PC-9 (cell line): ENCODE data around the gene WNK1. TPM values are rescaled to one million over a fixed set of nuclear protein-coding genes. Genes with fewer than 3 reads are reported as not detected.

Experiments
- BruUV-seq: library from RNA; stranded (reverse); fragments of 400-500 nt; replicated peaks from 2 replicates; lab custom pipeline; 2021; lab: Mats Ljungman, UMichigan
- CTCF ChIA-PET: fragments of 300-600 bp; sonication (Branson Sonifier 250); formaldehyde crosslinking; loops from one replicate; lab custom pipeline; 2022; ENCODE audit warnings: antibody characterized with exemption; lab: Charles Lee
- POLR2A ChIA-PET: fragments of 300-600 bp; sonication (Branson Sonifier 250); formaldehyde crosslinking; loops from one replicate; lab custom pipeline; 2022; ENCODE audit warnings: antibody characterized with exemption; ENCODE audit not compliant: unreplicated experiment; lab: Charles Lee
- DNase-seq, 2 experiments: peaks; one replicate each; pipeline versions ENCODE4 v3.0.0 to v3.0.0-alpha.2; 2015 to 2022; ENCODE audit warnings: mixed read lengths in 1 of 2
- H2AFZ ChIP-seq: fragments of 200-600 bp; sonication (generic); 2 replicates; pipeline ENCODE4 v1.8.1; 2017; ENCODE audit warnings: antibody characterized with exemption
- H3F3A ChIP-seq: fragments of 200-600 bp; sonication (generic); 2 replicates; pipeline ENCODE4 v1.8.1; 2017; ENCODE audit warnings: antibody characterized with exemption, mild to moderate bottlenecking, low read depth; ENCODE audit not compliant: insufficient read depth
- H3K27ac ChIP-seq: fragments of 200-600 bp; sonication (generic); 2 replicates; pipeline ENCODE4 v1.6.1; 2016; ENCODE audit warnings: mixed run types
- H3K27me3 ChIP-seq: fragments of 200-600 bp; sonication (generic); 2 replicates; pipeline ENCODE4 v1.6.1; 2016; ENCODE audit warnings: low read depth, mixed run types; ENCODE audit not compliant: insufficient read depth
- H3K36me3 ChIP-seq: fragments of 200-600 bp; sonication (generic); 2 replicates; pipeline ENCODE4 v1.6.1; 2016; ENCODE audit warnings: low read depth, mixed run types
- H3K4me1 ChIP-seq: fragments of 200-600 bp; sonication (generic); replicated peaks from 2 replicates; pipeline ENCODE4 v1.6.1; 2016; ENCODE audit warnings: mixed run types; ENCODE audit not compliant: insufficient read depth
- H3K4me2 ChIP-seq: fragments of 200-600 bp; sonication (generic); 2 replicates; pipeline ENCODE4 v1.6.1; 2017; ENCODE audit warnings: mixed run types
- H3K4me3 ChIP-seq: fragments of 200-600 bp; sonication (generic); 2 replicates; pipeline ENCODE4 v1.6.1; 2016; ENCODE audit warnings: mixed run types
- H3K79me2 ChIP-seq: fragments of 200-600 bp; sonication (generic); 2 replicates; pipeline ENCODE4 v1.6.1; 2017; ENCODE audit warnings: low read depth, mixed run types
- H3K9me2 ChIP-seq: fragments of 200-600 bp; sonication (generic); 2 replicates; pipeline ENCODE4 v1.8.1; 2017; ENCODE audit warnings: mild to moderate bottlenecking; ENCODE audit not compliant: insufficient read depth
- H3K9me3 ChIP-seq: fragments of 200-600 bp; sonication (generic); 2 replicates; pipeline ENCODE4 v1.8.1; 2016; ENCODE audit warnings: low read depth; ENCODE audit not compliant: insufficient read depth
- H4K20me1 ChIP-seq: fragments of 200-600 bp; sonication (generic); 2 replicates; pipeline ENCODE4 v1.8.1; 2017; ENCODE audit not compliant: insufficient read depth
- EZH2 ChIP-seq: fragments of 200-600 bp; sonication (generic); IDR thresholded peaks from 2 replicates; pipeline ENCODE4 v1.8.0; 2017; ENCODE audit warnings: antibody characterized with exemption, low read depth
- intact Hi-C: fragments of 100-400 bp; cut with micrococcal nuclease; formaldehyde crosslinking; loops from one replicate; pipeline ENCODE4 v1.10.0; 2022; ENCODE audit not compliant: unreplicated experiment
- total RNA-seq: library from RNA; stranded (reverse); gene quantifications from 2 replicates; pipeline ENCODE4 v1.2.3, GENCODE V29; 2021
- TF ChIP-seq, protein P1 (sequence below): fragments of 200-600 bp; sonication (generic); conservative IDR thresholded peaks from 2 replicates; pipeline ENCODE4 v1.6.1; 2017; ENCODE audit warnings: mixed run types, antibody characterized with exemption, mild to moderate bottlenecking, moderate library complexity

Gene WNK1
- total RNA-seq, 1 experiment from 2014 or later = 142 TPM

DNA sequence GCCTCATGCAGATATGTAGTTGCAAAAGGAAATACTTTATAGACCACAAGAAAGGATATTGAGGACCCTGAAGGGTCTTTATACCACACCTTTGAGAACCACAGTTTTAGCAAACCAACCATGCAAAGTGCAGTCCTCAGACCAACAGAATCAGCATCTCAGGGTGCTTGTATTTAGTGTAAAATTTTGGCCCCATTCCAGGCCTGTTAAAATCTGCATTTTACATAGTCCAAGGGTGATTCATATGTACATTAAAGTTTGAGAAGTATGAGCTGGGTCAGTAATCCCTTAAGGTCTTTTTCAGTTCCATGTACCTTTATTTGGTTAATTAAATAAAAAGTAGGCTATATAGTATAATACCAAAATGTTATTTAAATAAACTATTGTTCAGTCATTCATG, 91.2 kb downstream of the WNK1 start:
- CTCF ChIA-PET = no interaction called here
- POLR2A ChIA-PET = no interaction called here
- Histone ChIP-seq H3K9me2 (0 out of 2 replicates have a peak, but pooled peaks cover 2% of the 10 kb centered on the region), H3K27me3 (no peaks in the 10 kb centered on the region), H2AFZ (no peak overlapping the region), H3K4me3 (no peak overlapping the region), H3K9me3 (no peaks in the 10 kb centered on the region), H3K4me2 (no peak overlapping the region), H3K27ac (no peak overlapping the region), H4K20me1 (peaks cover 12% of the 10 kb centered on the region), H3K36me3 (no peaks in the 10 kb centered on the region), H3F3A (peaks cover 2% of the 10 kb centered on the region), H3K4me1 (no peaks in the 10 kb centered on the region), H3K79me2 (peaks cover 16% of the 10 kb centered on the region)
- no peak for DNase-seq
- TF ChIP-seq EZH2 = no peak
- TF ChIP-seq, protein P1, sequence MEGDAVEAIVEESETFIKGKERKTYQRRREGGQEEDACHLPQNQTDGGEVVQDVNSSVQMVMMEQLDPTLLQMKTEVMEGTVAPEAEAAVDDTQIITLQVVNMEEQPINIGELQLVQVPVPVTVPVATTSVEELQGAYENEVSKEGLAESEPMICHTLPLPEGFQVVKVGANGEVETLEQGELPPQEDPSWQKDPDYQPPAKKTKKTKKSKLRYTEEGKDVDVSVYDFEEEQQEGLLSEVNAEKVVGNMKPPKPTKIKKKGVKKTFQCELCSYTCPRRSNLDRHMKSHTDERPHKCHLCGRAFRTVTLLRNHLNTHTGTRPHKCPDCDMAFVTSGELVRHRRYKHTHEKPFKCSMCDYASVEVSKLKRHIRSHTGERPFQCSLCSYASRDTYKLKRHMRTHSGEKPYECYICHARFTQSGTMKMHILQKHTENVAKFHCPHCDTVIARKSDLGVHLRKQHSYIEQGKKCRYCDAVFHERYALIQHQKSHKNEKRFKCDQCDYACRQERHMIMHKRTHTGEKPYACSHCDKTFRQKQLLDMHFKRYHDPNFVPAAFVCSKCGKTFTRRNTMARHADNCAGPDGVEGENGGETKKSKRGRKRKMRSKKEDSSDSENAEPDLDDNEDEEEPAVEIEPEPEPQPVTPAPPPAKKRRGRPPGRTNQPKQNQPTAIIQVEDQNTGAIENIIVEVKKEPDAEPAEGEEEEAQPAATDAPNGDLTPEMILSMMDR = no peak
- BruUV-seq = no TSS peak
- intact Hi-C loops = no loop called here

DNA sequence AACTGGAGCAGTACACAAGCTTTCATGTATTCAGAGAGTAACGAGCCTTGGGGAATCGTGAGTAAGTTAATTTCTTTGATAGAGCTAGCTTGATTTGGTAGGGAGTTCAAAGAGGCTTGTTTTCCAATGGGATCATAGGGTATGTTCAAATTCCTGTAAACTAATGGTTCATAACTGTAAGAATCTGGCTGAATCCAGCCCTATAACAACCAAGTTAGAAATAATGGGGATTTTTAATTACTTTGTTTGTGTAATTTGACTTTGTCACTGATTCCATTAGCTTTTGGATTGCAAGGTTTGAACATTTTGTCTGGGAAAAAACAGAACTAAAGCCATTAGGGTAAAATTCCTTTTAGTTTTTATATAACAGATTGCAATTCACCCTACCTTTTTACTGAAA, 94.0 kb downstream of the WNK1 start:
- H3K27ac ChIP-seq = no peak overlapping the region
- intact Hi-C loops = no loop called here
- no peaks in the 10 kb centered on the region for H3K27me3 ChIP-seq
- no peaks in the 10 kb centered on the region for H3K9me3 ChIP-seq
- no peak for DNase-seq
- ChIA-PET POLR2A (interaction anchor here (0.6 to 0.7 kb wide), 4 partner anchors 26 to 154 kb away, joined by 3 to 6 read pairs (median 5); no protein-coding TSS in a partner anchor), CTCF (no interaction called here)
- H3K9me2 ChIP-seq = 0 out of 2 replicates have a peak, but pooled peaks cover 2% of the 10 kb centered on the region
- H2AFZ ChIP-seq = no peak overlapping the region
- H4K20me1 ChIP-seq = peaks cover 12% of the 10 kb centered on the region
- BruUV-seq = no TSS peak
- no peak for TF ChIP-seq EZH2
- H3K36me3 ChIP-seq = no peaks in the 10 kb centered on the region
- peaks cover 5% of the 10 kb centered on the region for H3K4me1 ChIP-seq
- no peak overlapping the region for H3K4me2 ChIP-seq
- H3F3A ChIP-seq = peaks cover 12% of the 10 kb centered on the region; the same call in 1 of the 2 replicates
- peaks cover 31% of the 10 kb centered on the region for H3K79me2 ChIP-seq
- no peak overlapping the region for H3K4me3 ChIP-seq

DNA sequence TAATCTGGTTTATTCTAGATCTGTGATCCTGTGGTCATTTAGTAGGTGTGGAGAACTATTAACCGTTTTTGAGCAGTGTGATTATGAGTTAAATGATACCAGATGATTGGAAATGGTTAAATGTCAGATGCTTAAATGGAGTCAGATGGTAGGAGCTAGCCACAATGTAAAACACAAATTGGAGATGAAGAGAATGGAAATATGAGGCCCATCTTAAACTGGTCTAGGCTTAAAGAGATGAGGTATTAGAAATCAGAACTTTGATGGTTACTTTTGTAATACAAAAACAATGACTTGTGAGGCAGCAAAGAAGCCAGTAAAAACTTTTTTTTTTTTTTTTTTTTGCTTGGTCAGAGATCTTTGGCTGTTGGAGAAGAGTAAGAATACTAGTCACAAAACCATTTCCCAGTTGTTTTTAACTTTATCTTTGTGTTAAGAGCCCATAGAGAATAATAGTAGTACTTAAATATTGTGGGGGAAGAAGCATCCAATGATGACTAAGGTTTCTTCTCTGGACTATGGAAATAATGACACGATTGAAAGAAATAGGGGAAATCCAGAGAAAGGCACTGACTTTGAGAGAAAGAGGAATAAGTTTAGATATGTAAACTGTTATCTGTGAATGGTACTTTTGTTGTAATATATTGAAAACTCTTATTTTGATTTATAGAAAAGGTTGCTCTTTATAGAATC, 95.9 kb downstream of the WNK1 start:
- intact Hi-C loops = no loop called here
- H3K79me2 ChIP-seq = peaks cover 50% of the 10 kb centered on the region
- H4K20me1 ChIP-seq = peaks cover 25% of the 10 kb centered on the region
- H3K4me1 ChIP-seq = peaks cover 17% of the 10 kb centered on the region
- no peaks in the 10 kb centered on the region for H3K36me3 ChIP-seq
- no peaks in the 10 kb centered on the region for H3K27me3 ChIP-seq
- H3F3A ChIP-seq = peaks cover 16% of the 10 kb centered on the region; the same call in 1 of the 2 replicates
- H3K27ac ChIP-seq = no peak overlapping the region; the same call in 1 of the 2 replicates
- H3K9me2 ChIP-seq = 0 out of 2 replicates have a peak, but pooled peaks cover 2% of the 10 kb centered on the region
- no peak overlapping the region for H2AFZ ChIP-seq
- H3K4me3 ChIP-seq = no peak overlapping the region
- DNase-seq = no peak
- H3K9me3 ChIP-seq = no peaks in the 10 kb centered on the region
- POLR2A ChIA-PET = no interaction called here
- no peak for TF ChIP-seq EZH2
- TF ChIP-seq, protein P1 = no peak
- no peak overlapping the region for H3K4me2 ChIP-seq
- CTCF ChIA-PET = no interaction called here
- no TSS peak for BruUV-seq
